Astrocyte (in vitro differentiated cells and primary cell): ENCODE results near the gene CPA2. TPM values are rescaled to one million over a fixed set of nuclear protein-coding genes. Genes with fewer than 3 reads are reported as not detected.
A peak's percentile ranks its signal among the peaks of the same experiment; 100 is the strongest.

Experiments used
- DNase-seq: peaks from one replicate; pipeline ENCODE4 v3.0.0-alpha.2; 2010; ENCODE audit warnings: low read depth
- FAIRE-seq: peaks from 2 replicates; lab custom pipeline; 2011; peaks lifted over from hg19 to GRCh38; lab: Jason Lieb, UNC
- H2AFZ ChIP-seq: 2 replicates; pipeline ENCODE4 v1.6.0; 2012; ENCODE audit warnings: low read depth, low read length, inconsistent platforms
- H3K27ac ChIP-seq: 2 replicates; pipeline ENCODE4 v1.5.1; 2011; ENCODE audit warnings: low read depth, low read length, inconsistent platforms
- H3K27me3 ChIP-seq: 2 replicates; pipeline ENCODE4 v1.6.0; 2011; ENCODE audit warnings: low read length, inconsistent platforms; ENCODE audit not compliant: insufficient read depth
- H3K36me3 ChIP-seq: 2 replicates; pipeline ENCODE4 v1.5.1; 2011; ENCODE audit warnings: low read length, inconsistent platforms; ENCODE audit not compliant: insufficient read depth
- H3K4me1 ChIP-seq: 2 replicates; pipeline ENCODE4 v1.5.1; 2011; ENCODE audit warnings: low read length, inconsistent platforms; ENCODE audit not compliant: insufficient read depth
- H3K4me2 ChIP-seq: 2 replicates; pipeline ENCODE4 v1.6.0; 2012; ENCODE audit warnings: low read length, inconsistent platforms
- H3K4me3 ChIP-seq: 2 replicates; pipeline ENCODE4 v1.5.1; 2011; ENCODE audit warnings: low read depth, mild to moderate bottlenecking, low read length, inconsistent platforms; ENCODE audit not compliant: insufficient read depth
- H3K79me2 ChIP-seq: 2 replicates; pipeline ENCODE4 v1.6.0; 2012; ENCODE audit warnings: mild to moderate bottlenecking, low read length, inconsistent platforms; ENCODE audit not compliant: insufficient read depth
- H3K9ac ChIP-seq: 2 replicates; pipeline ENCODE4 v1.6.0; 2012; ENCODE audit warnings: mild to moderate bottlenecking, low read length, inconsistent platforms
- H3K9me3 ChIP-seq: 2 replicates; pipeline ENCODE4 v1.5.1; 2012; ENCODE audit warnings: low read depth, mild to moderate bottlenecking, low read length, inconsistent platforms; ENCODE audit not compliant: insufficient read depth
- H4K20me1 ChIP-seq: 2 replicates; pipeline ENCODE4 v1.6.0; 2012; ENCODE audit warnings: low read length, inconsistent platforms; ENCODE audit not compliant: insufficient read depth
- H3K27ac Mint-ChIP-seq: one replicate; pipeline ENCODE4 v1.8.0; 2021; ENCODE audit warnings: mild to moderate bottlenecking, mixed read lengths; ENCODE audit not compliant: unreplicated experiment
- H3K27me3 Mint-ChIP-seq: one replicate; pipeline ENCODE4 v1.8.0; 2021; ENCODE audit warnings: low read depth, mixed read lengths; ENCODE audit not compliant: unreplicated experiment
- H3K36me3 Mint-ChIP-seq: one replicate; pipeline ENCODE4 v1.8.0; 2021; ENCODE audit warnings: low read depth, mixed read lengths; ENCODE audit not compliant: unreplicated experiment
- H3K4me1 Mint-ChIP-seq: one replicate; pipeline ENCODE4 v1.8.0; 2021; ENCODE audit warnings: low read depth, mixed read lengths; ENCODE audit not compliant: unreplicated experiment
- H3K4me3 Mint-ChIP-seq: one replicate; pipeline ENCODE4 v1.8.0; 2021; ENCODE audit warnings: mild to moderate bottlenecking, moderate library complexity, mixed read lengths; ENCODE audit not compliant: unreplicated experiment
- H3K9me3 Mint-ChIP-seq: one replicate; pipeline ENCODE4 v1.8.0; 2021; ENCODE audit warnings: mild to moderate bottlenecking, mixed read lengths; ENCODE audit not compliant: unreplicated experiment
- CTCF ChIP-seq: IDR thresholded peaks from 2 replicates; pipeline ENCODE4 v1.5.1; 2011; ENCODE audit warnings: low read depth, mild to moderate bottlenecking, inconsistent platforms, low read length, moderate library complexity; ENCODE audit not compliant: insufficient read depth
- EZH2 ChIP-seq: IDR thresholded peaks from 2 replicates; pipeline ENCODE4 v1.6.1; 2012; ENCODE audit warnings: mild to moderate bottlenecking, low read length, inconsistent platforms; ENCODE audit not compliant: insufficient read depth
- total RNA-seq: library from RNA; stranded (reverse); gene quantifications from 2 replicates; pipeline ENCODE4 v1.2.1, GENCODE V29; 2021

CPA2 gene
- total RNA-seq, 1 donor from 2014 or later = not detected

GRCh38 chr7:130288829-130289228, 22.2 kb downstream of the CPA2 start:
- no peaks in the 10 kb centered on the region for H3K27me3 ChIP-seq
- H3K36me3 ChIP-seq = no peaks in the 10 kb centered on the region
- Mint-ChIP-seq H3K4me3 (no peak overlapping the region), H3K9me3 (peaks cover 4% of the 10 kb centered on the region), H3K4me1 (peaks cover 27% of the 10 kb centered on the region), H3K36me3 (no peaks in the 10 kb centered on the region), H3K27me3 (peaks cover 3% of the 10 kb centered on the region), H3K27ac (no peak overlapping the region)
- FAIRE-seq (no peak), DNase-seq (peak; percentile 16)
- H3K4me3 ChIP-seq = no peak overlapping the region
- no peak for TF ChIP-seq CTCF
- TF ChIP-seq EZH2 = no peak
- H3K9ac ChIP-seq = no peak overlapping the region
- peak overlapping the region; percentile 4 for H3K4me2 ChIP-seq
- no peaks in the 10 kb centered on the region for H3K9me3 ChIP-seq
- H4K20me1 ChIP-seq = no peaks in the 10 kb centered on the region
- H3K79me2 ChIP-seq = peaks cover 4% of the 10 kb centered on the region
- H3K27ac ChIP-seq = no peak overlapping the region
- H3K4me1 ChIP-seq = peaks cover 37% of the 10 kb centered on the region
- H2AFZ ChIP-seq = no peak overlapping the region

DNA sequence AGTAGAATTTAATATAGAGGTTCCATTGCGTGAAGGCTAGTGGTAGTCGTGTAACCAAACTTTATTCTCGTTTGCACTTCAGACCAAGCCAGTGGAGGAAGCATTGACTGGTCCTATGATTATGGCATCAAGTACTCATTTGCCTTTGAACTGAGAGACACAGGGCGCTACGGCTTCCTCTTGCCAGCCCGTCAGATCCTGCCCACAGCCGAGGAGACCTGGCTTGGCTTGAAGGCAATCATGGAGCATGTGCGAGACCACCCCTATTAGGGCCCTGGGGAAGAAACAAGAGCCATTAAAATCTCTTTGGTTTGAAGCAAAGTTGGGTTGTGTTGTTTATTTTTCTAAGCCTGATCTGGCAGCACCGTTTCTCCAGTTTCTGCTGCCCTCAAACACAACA, 22.8 kb downstream of the CPA2 start:
- H3K4me2 ChIP-seq = no peak overlapping the region
- peaks cover 33% of the 10 kb centered on the region for H3K4me1 Mint-ChIP-seq
- no peak overlapping the region for H3K9ac ChIP-seq
- no peaks in the 10 kb centered on the region for H3K27me3 Mint-ChIP-seq
- DNase-seq (no peak), FAIRE-seq (no peak)
- TF ChIP-seq CTCF (no peak), EZH2 (no peak)
- H3K79me2 ChIP-seq = peaks cover 10% of the 10 kb centered on the region
- H3K27ac ChIP-seq = no peak overlapping the region
- no peak overlapping the region for H2AFZ ChIP-seq
- H3K27me3 ChIP-seq = no peaks in the 10 kb centered on the region
- no peak overlapping the region for H3K4me3 ChIP-seq
- peaks cover 4% of the 10 kb centered on the region for H3K9me3 Mint-ChIP-seq
- no peak overlapping the region for H3K4me3 Mint-ChIP-seq
- H3K9me3 ChIP-seq = no peaks in the 10 kb centered on the region
- peaks cover under 1% of the 10 kb centered on the region for H3K36me3 Mint-ChIP-seq
- peaks cover 42% of the 10 kb centered on the region for H3K4me1 ChIP-seq
- no peaks in the 10 kb centered on the region for H3K36me3 ChIP-seq
- no peaks in the 10 kb centered on the region for H4K20me1 ChIP-seq
- no peak overlapping the region for H3K27ac Mint-ChIP-seq

DNA sequence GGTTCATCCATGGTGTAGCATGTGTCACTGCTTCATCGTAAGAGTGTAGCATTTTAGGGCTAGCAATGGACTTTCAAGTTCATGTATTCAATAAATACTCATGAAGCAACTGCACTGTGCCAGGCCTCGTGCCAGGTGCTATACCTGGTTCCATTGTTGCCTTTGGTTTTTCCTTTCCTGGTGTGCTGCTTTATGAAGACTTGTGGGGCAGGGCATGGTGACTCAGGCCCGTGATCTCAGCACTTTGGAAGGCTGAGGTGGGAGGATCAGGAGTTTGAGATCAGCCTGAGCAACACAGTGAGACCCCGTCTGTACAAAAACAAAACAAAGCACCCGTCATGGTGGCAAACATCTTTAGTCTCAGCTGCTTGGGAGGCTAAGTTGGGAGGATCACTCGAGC, 24.1 kb downstream of the CPA2 start:
- Histone ChIP-seq H3K27ac (peak overlapping the region; percentile 82), H3K79me2 (peaks cover 21% of the 10 kb centered on the region), H3K4me2 (peak overlapping the region; percentile 42), H3K4me3 (no peak overlapping the region), H3K9me3 (no peaks in the 10 kb centered on the region), H3K36me3 (no peaks in the 10 kb centered on the region), H4K20me1 (no peaks in the 10 kb centered on the region), H3K4me1 (peaks cover 48% of the 10 kb centered on the region), H3K27me3 (no peaks in the 10 kb centered on the region), H3K9ac (peak overlapping the region; percentile 36), H2AFZ (no peak overlapping the region)
- Mint-ChIP-seq H3K27ac (peak overlapping the region; percentile 43), H3K9me3 (peaks cover 4% of the 10 kb centered on the region), H3K4me3 (no peak overlapping the region), H3K27me3 (no peaks in the 10 kb centered on the region), H3K4me1 (peaks cover 39% of the 10 kb centered on the region), H3K36me3 (peaks cover 5% of the 10 kb centered on the region)
- DNase-seq (peak; percentile 85), FAIRE-seq (no peak)
- TF ChIP-seq EZH2 (no peak), CTCF (no peak)
